GM12864 (cell line): ENCODE results near the gene BICD1.

Source experiments
- DNase-seq: peaks from one replicate; pipeline ENCODE4 v3.0.0-alpha.2; 2011; ENCODE audit warnings: low read depth
- H3K4me3 ChIP-seq: 2 replicates; pipeline ENCODE4 v1.5.1; 2011; ENCODE audit warnings: mild to moderate bottlenecking, low read depth, low read length, control low read depth
- TF ChIP-seq, protein P1 (sequence below): IDR thresholded peaks from 2 replicates; pipeline ENCODE4 v1.5.1; 2011; ENCODE audit warnings: low read depth, mild to moderate bottlenecking, moderate library complexity, low read length, control low read depth, inconsistent platforms; ENCODE audit errors: missing control alignments

The BICD1 gene

DNA sequence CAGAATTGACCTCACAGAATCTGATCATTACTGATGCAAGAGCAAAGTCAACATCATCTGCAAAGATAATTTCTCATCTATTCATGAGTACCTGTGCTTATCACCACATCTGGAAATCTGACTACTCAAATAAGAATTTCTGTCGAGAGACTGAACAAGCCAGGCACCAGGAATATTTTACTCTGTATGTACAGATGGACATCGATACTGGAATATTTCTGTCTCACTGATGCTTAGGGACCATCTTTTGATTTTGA, 105.2 kb downstream of the BICD1 start:
- DNase-seq = no peak
- TF ChIP-seq, protein P1, sequence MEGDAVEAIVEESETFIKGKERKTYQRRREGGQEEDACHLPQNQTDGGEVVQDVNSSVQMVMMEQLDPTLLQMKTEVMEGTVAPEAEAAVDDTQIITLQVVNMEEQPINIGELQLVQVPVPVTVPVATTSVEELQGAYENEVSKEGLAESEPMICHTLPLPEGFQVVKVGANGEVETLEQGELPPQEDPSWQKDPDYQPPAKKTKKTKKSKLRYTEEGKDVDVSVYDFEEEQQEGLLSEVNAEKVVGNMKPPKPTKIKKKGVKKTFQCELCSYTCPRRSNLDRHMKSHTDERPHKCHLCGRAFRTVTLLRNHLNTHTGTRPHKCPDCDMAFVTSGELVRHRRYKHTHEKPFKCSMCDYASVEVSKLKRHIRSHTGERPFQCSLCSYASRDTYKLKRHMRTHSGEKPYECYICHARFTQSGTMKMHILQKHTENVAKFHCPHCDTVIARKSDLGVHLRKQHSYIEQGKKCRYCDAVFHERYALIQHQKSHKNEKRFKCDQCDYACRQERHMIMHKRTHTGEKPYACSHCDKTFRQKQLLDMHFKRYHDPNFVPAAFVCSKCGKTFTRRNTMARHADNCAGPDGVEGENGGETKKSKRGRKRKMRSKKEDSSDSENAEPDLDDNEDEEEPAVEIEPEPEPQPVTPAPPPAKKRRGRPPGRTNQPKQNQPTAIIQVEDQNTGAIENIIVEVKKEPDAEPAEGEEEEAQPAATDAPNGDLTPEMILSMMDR = no peak
- no peak overlapping the region for H3K4me3 ChIP-seq

DNA sequence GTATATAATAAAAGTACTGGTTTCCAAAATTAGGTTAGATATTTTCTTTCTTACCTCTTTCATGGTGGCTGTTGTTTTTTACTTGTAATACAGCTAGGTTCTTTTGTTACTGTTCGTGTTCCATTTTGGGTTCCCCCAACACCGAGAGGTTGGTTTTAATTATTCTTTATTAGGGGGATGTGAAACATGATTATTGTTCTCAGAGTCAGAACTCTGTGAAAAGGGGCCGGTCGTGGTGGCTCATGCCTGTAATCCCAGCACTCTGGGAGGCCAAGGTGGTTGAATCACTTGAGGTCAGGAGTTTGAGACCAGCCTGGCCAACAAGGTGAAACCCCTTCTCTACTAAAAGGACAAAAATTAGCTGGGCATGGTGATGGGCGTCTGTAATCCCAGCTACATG, 108.1 kb downstream of the BICD1 start:
- H3K4me3 ChIP-seq = no peak overlapping the region
- DNase-seq = no peak
- TF ChIP-seq, protein P1 = no peak

DNA sequence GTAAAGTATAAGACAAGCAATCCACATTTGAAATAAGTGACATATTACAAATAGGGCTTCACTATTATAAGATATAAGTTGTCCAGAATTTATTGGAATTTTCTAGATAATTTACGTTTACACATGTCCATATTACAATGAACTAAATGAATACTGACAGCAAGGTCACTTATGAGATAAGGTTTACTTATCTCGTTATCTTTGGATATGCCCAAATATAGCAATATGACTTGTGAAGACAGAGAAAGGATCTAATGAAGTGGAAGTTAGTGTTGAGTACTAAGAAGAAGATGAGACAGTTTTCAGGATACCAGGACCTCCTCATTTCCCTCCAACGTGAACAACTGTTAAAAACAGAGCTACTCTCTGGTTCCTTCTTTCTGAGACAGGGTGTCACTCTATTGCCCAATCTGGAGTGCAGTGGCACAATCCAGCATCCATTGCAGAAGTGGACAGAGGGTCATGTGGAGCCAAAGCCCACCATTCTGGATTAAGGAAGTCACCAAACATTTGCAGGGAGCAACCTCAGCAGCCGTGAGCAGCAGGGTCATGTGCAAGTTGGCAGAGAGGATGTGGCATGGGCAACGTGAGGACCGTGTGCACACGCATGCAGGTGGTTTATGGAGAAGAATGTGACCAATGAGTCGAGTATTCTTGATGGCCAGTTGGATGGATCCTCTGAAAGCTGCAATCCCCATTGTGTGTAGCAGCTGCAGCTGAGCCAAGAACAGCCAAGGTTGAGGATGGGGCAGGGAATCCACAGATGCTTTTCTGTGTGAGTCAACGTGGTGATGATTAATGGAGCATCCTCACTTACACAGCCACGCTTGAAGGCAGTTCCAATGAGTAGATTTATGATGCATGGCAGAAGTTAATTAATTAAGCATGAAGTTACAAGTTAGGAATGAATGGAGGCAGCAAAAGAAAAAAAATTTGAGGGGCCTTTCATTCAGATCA, 111.0 kb downstream of the BICD1 start:
- TF ChIP-seq, protein P1 = no peak
- no peak for DNase-seq

DNA sequence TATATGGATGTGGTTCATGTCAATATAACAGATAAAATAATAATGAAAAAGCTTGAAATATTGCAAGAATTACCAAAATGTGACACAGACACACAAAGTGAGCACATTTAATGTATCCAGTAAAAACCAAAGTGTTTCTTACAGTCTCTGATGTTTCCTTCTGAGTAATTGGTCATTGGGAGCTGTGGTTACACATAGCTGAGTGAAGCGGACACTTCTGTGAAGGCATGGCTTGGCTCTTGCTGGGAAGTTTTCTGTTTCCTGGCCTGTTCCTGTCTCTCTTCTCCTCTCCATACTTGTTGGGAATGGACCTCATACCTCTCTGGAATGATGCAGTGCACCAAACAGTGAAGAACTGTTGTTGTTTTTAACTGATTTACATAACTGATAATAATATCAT, 117.3 kb downstream of the BICD1 start:
- H3K4me3 ChIP-seq = no peak overlapping the region
- TF ChIP-seq, protein P1 = no peak
- DNase-seq = no peak

More for the DNA sequence above, 111.0 kb downstream of the BICD1 start:
- H3K4me3 ChIP-seq = no peak overlapping the region

DNA sequence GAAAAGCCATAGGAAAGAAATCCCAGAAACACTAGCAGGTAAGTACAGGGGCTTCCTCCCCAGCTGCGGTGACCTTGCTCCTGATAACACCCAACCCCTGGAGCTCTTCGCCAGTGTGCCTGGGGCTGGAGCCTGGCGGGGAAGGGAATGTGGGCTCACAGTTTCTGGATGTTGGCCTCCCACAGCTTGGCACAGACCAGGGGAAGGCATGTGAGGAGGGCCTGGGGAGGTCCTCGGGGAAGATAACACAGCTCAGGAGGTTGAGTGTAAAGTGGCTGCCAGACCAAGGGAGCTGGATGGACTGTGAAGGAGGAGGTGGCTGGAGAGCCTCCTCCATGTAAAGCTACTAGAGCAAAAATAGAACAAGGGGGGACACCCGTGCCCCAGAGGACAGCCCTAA, 120.1 kb downstream of the BICD1 start:
- no peak for DNase-seq
- H3K4me3 ChIP-seq = no peak overlapping the region
- TF ChIP-seq, protein P1 = no peak

DNA sequence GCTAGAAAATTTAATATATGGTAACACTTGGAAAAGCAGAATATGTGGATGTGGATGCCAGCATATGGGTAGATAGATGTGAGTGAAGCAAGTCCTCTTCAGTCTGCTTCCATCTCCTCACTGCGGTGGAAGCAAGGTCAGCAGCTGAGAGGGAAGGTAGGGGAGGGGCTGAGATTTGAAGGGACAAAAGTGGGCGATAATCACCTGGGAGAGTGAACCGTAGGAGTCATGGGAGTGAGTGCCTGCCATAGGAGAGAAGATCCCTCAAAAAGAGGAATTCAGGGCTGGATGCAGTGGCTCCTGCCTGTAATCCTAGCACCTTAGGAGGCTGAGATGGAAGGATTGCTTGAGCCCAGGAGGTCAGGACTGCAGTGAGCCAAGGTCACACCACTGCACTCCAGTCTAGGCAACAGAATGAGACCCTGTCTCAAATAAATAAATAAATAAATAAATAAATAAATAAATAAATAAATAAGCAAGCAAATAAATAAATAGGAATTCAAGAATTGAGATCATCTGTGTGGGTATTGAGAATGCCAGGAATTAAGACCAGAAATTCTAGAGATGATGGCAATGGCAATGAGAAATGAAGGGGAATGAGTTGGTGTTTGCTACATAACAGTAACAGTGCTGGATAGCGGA, 123.4 kb downstream of the BICD1 start:
- no peak for DNase-seq
- TF ChIP-seq, protein P1 = no peak
- H3K4me3 ChIP-seq = no peak overlapping the region
